Progenitor cell of endocrine pancreas (in vitro differentiated cells): ENCODE results near the gene BIRC2. TPM values are rescaled to one million over a fixed set of nuclear protein-coding genes. Genes with fewer than 3 reads are reported as not detected.

Source experiments
- DNase-seq: peaks from one replicate; pipeline ENCODE4 v3.0.0; 2021; ENCODE audit warnings: low spot score; ENCODE audit not compliant: unreplicated experiment
- H3K27ac Mint-ChIP-seq: 2 replicates; pipeline ENCODE4 v1.8.0; 2021; ENCODE audit warnings: mild to moderate bottlenecking, moderate library complexity, mixed read lengths
- H3K27me3 Mint-ChIP-seq: 2 replicates; pipeline ENCODE4 v1.8.0; 2021; ENCODE audit warnings: mixed read lengths
- H3K36me3 Mint-ChIP-seq: 2 replicates; pipeline ENCODE4 v1.8.0; 2022; ENCODE audit warnings: mixed read lengths; ENCODE audit not compliant: insufficient read depth
- H3K4me1 Mint-ChIP-seq: 2 replicates; pipeline ENCODE4 v1.8.0; 2021; ENCODE audit warnings: low read depth, mixed read lengths
- H3K4me3 Mint-ChIP-seq: 2 replicates; pipeline ENCODE4 v1.8.0; 2021; ENCODE audit warnings: low read depth, mild to moderate bottlenecking, moderate library complexity, mixed read lengths
- H3K9me3 Mint-ChIP-seq: 2 replicates; pipeline ENCODE4 v1.8.0; 2021; ENCODE audit warnings: low read depth, mixed read lengths
- total RNA-seq: library from RNA; stranded (reverse); gene quantifications from 2 replicates; pipeline ENCODE4 v1.2.1, GENCODE V29; 2021
- TF ChIP-seq, protein P1 (sequence below): fragments of 200-600 bp; sonication (generic); IDR thresholded peaks from one replicate; pipeline ENCODE4 v1.5.0; 2021; ENCODE audit warnings: antibody characterized with exemption, mild to moderate bottlenecking; ENCODE audit not compliant: unreplicated experiment

The BIRC2 gene
- total RNA-seq, 1 donor from 2014 or later, result 66.3 TPM

DNA sequence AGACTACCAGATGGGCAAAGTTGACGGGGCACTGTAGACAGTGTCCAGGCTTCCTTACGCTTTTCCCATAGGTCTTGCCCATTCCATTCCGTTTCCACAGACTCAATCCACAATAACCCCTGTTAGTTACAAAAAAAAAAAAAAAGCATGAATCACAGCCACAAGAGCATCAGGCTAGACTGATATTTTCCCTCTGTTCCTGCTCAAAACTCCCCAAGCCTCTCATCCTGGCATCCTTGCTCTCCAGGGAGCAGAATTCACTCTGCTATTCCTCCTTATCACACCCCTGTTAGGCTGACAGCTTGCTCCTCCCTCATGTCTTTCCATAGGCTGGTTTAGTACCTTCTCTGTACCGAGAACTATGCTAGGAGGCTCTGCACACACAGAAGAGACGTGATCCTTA is 63.4 kb downstream of the BIRC2 start:
- peaks cover 18% of the 10 kb centered on the region for H3K4me1 Mint-ChIP-seq
- peaks cover 21% of the 10 kb centered on the region for H3K36me3 Mint-ChIP-seq
- H3K27ac Mint-ChIP-seq, result peak overlapping the region; percentile 21
- DNase-seq, result no peak
- TF ChIP-seq, protein P1, sequence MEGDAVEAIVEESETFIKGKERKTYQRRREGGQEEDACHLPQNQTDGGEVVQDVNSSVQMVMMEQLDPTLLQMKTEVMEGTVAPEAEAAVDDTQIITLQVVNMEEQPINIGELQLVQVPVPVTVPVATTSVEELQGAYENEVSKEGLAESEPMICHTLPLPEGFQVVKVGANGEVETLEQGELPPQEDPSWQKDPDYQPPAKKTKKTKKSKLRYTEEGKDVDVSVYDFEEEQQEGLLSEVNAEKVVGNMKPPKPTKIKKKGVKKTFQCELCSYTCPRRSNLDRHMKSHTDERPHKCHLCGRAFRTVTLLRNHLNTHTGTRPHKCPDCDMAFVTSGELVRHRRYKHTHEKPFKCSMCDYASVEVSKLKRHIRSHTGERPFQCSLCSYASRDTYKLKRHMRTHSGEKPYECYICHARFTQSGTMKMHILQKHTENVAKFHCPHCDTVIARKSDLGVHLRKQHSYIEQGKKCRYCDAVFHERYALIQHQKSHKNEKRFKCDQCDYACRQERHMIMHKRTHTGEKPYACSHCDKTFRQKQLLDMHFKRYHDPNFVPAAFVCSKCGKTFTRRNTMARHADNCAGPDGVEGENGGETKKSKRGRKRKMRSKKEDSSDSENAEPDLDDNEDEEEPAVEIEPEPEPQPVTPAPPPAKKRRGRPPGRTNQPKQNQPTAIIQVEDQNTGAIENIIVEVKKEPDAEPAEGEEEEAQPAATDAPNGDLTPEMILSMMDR, result no peak
- H3K27me3 Mint-ChIP-seq, result no peaks in the 10 kb centered on the region
- peaks cover 14% of the 10 kb centered on the region for H3K9me3 Mint-ChIP-seq
- no peak overlapping the region for H3K4me3 Mint-ChIP-seq

DNA sequence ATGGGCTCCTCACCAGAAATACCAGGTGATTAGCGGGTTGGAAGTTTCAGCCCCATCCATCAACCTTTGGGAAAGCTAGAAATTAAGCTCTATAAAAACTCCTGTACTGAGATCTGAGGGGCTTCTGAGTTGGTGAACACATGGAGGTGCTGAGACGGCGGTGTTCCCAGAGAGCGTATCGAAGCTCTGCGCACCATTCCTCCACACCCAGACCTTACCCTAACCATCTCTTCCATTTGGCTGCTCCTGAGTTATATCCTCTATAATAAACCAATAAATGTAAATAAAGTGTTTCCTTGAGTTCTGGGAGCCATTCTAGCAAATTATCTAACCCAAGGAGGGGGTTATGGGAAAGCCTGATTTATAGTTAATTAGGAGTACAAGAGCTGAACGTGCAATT is 64.1 kb downstream of the BIRC2 start:
- Mint-ChIP-seq H3K9me3 (peaks cover 19% of the 10 kb centered on the region), H3K27me3 (no peaks in the 10 kb centered on the region), H3K4me1 (peaks cover 19% of the 10 kb centered on the region), H3K27ac (peak overlapping the region; percentile 68), H3K4me3 (no peak overlapping the region), H3K36me3 (peaks cover 21% of the 10 kb centered on the region)
- DNase-seq, result no peak
- TF ChIP-seq, protein P1, result no peak

DNA sequence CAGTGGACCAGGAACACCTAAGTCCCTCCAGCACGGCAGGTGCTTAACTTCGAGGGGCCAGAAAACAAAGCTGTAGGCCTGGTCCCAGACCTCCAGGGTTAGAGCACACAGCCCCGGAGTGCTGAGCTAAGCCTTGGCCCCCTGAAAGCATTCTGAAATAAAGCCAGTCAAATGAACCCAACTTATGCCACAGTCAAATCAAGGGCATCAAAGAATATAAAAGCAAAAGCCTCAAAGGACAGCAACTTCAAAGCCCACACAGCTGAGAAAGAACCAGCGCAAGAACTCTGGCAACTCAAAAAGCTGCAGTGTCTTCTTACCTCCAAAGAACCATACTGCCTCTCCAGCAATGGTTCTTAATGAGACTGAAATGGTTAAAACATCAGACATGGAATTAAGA is 66.5 kb downstream of the BIRC2 start:
- Mint-ChIP-seq H3K27me3 (no peaks in the 10 kb centered on the region), H3K4me1 (peaks cover 11% of the 10 kb centered on the region), H3K27ac (no peak overlapping the region), H3K9me3 (peaks cover 40% of the 10 kb centered on the region), H3K36me3 (peaks cover 38% of the 10 kb centered on the region), H3K4me3 (no peak overlapping the region)
- DNase-seq, result no peak
- TF ChIP-seq, protein P1, result no peak

DNA sequence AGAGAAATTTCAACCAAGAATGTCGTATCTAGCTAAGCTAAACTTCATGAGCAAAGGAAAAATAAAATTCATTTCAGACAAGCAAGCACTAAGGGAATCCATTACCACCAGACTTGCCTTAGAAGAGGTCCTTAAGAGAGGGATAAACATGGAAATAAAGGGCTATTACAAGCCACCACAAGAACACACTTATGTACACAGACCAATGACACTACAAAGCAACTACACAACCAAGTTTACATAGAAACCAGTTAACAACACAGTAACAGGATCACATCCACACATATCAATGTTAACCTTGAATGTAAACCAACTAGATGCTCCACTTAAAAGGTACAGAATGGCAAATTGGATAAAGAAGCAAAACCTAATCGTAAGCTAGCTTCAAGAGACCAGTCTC is 67.5 kb downstream of the BIRC2 start:
- no peak overlapping the region for H3K4me3 Mint-ChIP-seq
- peaks cover 11% of the 10 kb centered on the region for H3K4me1 Mint-ChIP-seq
- peaks cover 46% of the 10 kb centered on the region for H3K9me3 Mint-ChIP-seq
- TF ChIP-seq, protein P1, result no peak
- H3K27me3 Mint-ChIP-seq, result no peaks in the 10 kb centered on the region
- peak overlapping the region; percentile 56 for H3K27ac Mint-ChIP-seq
- peaks cover 47% of the 10 kb centered on the region for H3K36me3 Mint-ChIP-seq
- no peak for DNase-seq

DNA sequence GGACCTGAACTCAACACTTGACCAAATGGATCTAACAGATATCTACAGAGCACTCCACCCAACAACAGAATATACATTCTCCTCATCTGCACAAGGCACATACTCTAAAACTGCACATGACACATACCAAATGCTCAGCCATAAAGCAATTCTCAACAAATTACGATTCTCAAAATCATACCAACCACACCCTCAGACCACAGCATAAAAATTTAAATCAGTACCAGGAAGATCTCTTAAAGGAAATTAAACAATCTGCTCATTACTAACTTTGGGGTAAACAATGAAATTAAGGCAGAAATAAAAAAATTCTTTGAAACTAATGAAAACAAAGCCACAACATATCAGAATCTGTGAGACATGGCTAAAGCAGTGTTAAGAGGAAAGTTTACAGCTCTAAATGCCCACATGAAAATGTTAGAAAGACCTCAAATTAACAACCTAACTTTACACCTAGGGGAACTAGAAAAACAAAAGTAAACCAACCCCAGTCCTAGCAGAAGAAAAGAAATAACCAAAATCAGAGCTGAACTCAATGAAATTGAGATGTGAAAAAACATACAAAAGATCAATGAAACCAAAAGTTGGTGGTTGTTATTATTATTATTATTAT is 68.4 kb downstream of the BIRC2 start:
- H3K9me3 Mint-ChIP-seq, result peaks cover 46% of the 10 kb centered on the region
- H3K4me3 Mint-ChIP-seq, result no peak overlapping the region
- H3K27me3 Mint-ChIP-seq, result no peaks in the 10 kb centered on the region
- H3K4me1 Mint-ChIP-seq, result peaks cover 12% of the 10 kb centered on the region
- H3K36me3 Mint-ChIP-seq, result peaks cover 48% of the 10 kb centered on the region
- H3K27ac Mint-ChIP-seq, result peak overlapping the region; percentile 56
- no peak for DNase-seq
- TF ChIP-seq, protein P1, result no peak
